ENCODE measurements around the gene PPME1. TPM values are rescaled to one million over a fixed set of nuclear protein-coding genes. Genes with fewer than 3 reads are reported as not detected.

The PPME1 gene
- total and polyA plus RNA-seq, 9 of the 15 experiments (the other 6 are each of a cell fraction or from before 2014, with no cell fraction given), result 9.8 to 81.7 (median 37.6) TPM

- TF ChIP-seq STAT6 (CRISPR knock-in tag; IDR thresholded peaks at IDR 0.05) (no peak), SRSF3 (IDR thresholded peaks at IDR 0.05; ENCODE audit: insufficient read depth, low read length) (no peak), ESRRB (CRISPR knock-in tag; IDR thresholded peaks at IDR 0.05; ENCODE audit: borderline replicate concordance) (no peak), MTA1 (IDR thresholded peaks at IDR 0.05; ENCODE audit: borderline replicate concordance) (no peak), SNIP1 (IDR thresholded peaks at IDR 0.05; ENCODE audit: low read depth) (no peak), MTF1 (CRISPR knock-in tag; IDR thresholded peaks at IDR 0.05; ENCODE audit: borderline replicate concordance) (no peak)
Measured at GRCh38 chr11:74238243-74238642, 67.2 kb downstream of the PPME1 start (continued).

- ChIA-PET CTCF (ENCODE audit: low intra/inter-chr PET ratio) (no interaction called here), POLR2A (no interaction called here)
- no peak overlapping the region for H3K27ac ChIP-seq (ENCODE audit: extremely low read depth, low read depth, low read length)
- intact Hi-C loops (cut with micrococcal nuclease), result no loop called here
- no peaks in the 10 kb centered on the region for H3K27me3 ChIP-seq (ENCODE audit: control insufficient read depth in 2 of 2, insufficient read depth in 2 of 2, low read length in 2 of 2)
- H3K4me3 ChIP-seq, result no peak overlapping the region
- no peak overlapping the region for H3K4me2 ChIP-seq (ENCODE audit: insufficient read depth, low read length)
- in situ Hi-C loops (cut with MboI), result loop anchor here (5.0 kb wide), 1 partner anchor 309 kb away; no protein-coding TSS in a partner anchor
- no peaks in the 10 kb centered on the region for H4K20me1 ChIP-seq (replicated peaks; ENCODE audit: control insufficient read depth, insufficient read depth, low read length)
- no peaks in the 10 kb centered on the region for H3K79me2 ChIP-seq (ENCODE audit: control insufficient read depth, insufficient read depth, low read length)
- H3K9ac ChIP-seq (ENCODE audit: insufficient read depth in 1 of 2, low read depth in 2 of 2, low read length in 2 of 2), result no peak overlapping the region
- H2AFZ ChIP-seq (ENCODE audit: low read depth, low read length), result no peak overlapping the region
- BruUV-seq (replicated peaks), result no TSS peak
- 82% methylated on average over 1 of the region's 1 CpG for WGBS (ENCODE audit: insufficient coverage, low coverage, missing lambda C conversion rate)
- no peaks in the 10 kb centered on the region for H3K4me1 ChIP-seq (replicated peaks in 1 of 2; ENCODE audit: control insufficient read depth in 2 of 2, insufficient read depth in 2 of 2, low read length in 2 of 2)
- no peak for DNase-seq (ENCODE audit: extremely low read depth in 1 of 4, low spot score in 3 of 4)
- FAIRE-seq, result no peak
- H3K9me1 ChIP-seq (ENCODE audit: control insufficient read depth, insufficient read depth, low read length), result no peaks in the 10 kb centered on the region
- H3K36me3 ChIP-seq (ENCODE audit: control insufficient read depth, insufficient read depth, low read length), result peaks cover 86% of the 10 kb centered on the region
- TF ChIP-seq CEBPZ (IDR thresholded peaks at IDR 0.05; ENCODE audit: borderline replicate concordance, low read depth, low read length) (no peak), KLF16 (IDR thresholded peaks at IDR 0.05) (no peak), RFX7 (CRISPR knock-in tag; IDR thresholded peaks at IDR 0.05) (no peak), CEBPB (tag; IDR thresholded peaks at IDR 0.05) (no peak), POLR2A (conservative IDR thresholded peaks at IDR 0.05) (no peak), MCM5 (IDR thresholded peaks at IDR 0.05; ENCODE audit: low read depth) (no peak), ZFP30 (CRISPR knock-in tag; IDR thresholded peaks at IDR 0.05; ENCODE audit: borderline replicate concordance) (no peak), HDAC3 (IDR thresholded peaks at IDR 0.05; ENCODE audit: borderline replicate concordance, partially characterized antibody) (no peak)
- H3K9me3 ChIP-seq (replicated peaks; ENCODE audit: control insufficient read depth, insufficient read depth, low read depth, low read length), result no peaks in the 10 kb centered on the region
- ATAC-seq, result no peak
Measured at GRCh38 chr11:74248469-74248868, 77.4 kb downstream of the PPME1 start.
